HCT116 (cell line): ENCODE measurements around the gene DFFA. TPM values are rescaled to one million over a fixed set of nuclear protein-coding genes. Genes with fewer than 3 reads are reported as not detected.
A peak's percentile ranks its signal among the peaks of the same experiment; 100 is the strongest.

Source experiments
- ATAC-seq: fragments of 200-7000 bp; cut with Tn5 transposase; 2 replicates; pipeline ENCODE4 v1.9.1; 2020; ENCODE audit warnings: mild to moderate bottlenecking, moderate library complexity
- BruUV-seq: library from RNA; stranded (reverse); fragments of 400-500 nt; replicated peaks from 2 replicates; lab custom pipeline; 2021; lab: Mats Ljungman, UMichigan
- CTCF ChIA-PET: fragments of 300-600 bp; sonication (Branson Sonifier 250); formaldehyde crosslinking; loops from one replicate; lab custom pipeline; 2021; ENCODE audit warnings: antibody characterized with exemption; lab: Charles Lee
- POLR2A ChIA-PET: fragments of 300-600, 350-600 bp; sonication (Branson Sonifier 250); formaldehyde crosslinking; loops from one replicate; lab custom pipeline; 2021; ENCODE audit warnings: antibody characterized with exemption; lab: Charles Lee
- RAD21 ChIA-PET, 2 experiments: fragments of 300-600 bp; sonication (Branson Sonifier 250); formaldehyde crosslinking; loops; one replicate each; lab custom pipeline; 2023; ENCODE audit warnings: low total read pairs in 2 of 2; ENCODE audit not compliant: uncharacterized antibody in 2 of 2, unreplicated experiment in 2 of 2, low non-redundant PET in 1 of 2; lab: Charles Lee
- DNase-seq: peaks from one replicate; pipeline ENCODE4 v3.0.0-alpha.2; 2010; ENCODE audit warnings: low read depth, low spot score
- H2AFZ ChIP-seq: fragments of 200-600 bp; shearing (Covaris generic), sonication (generic); 2 replicates; pipeline ENCODE4 v1.6.1; 2017; ENCODE audit warnings: low read depth, mixed run types, mixed read lengths, antibody characterized with exemption, low read length; ENCODE audit not compliant: poor library complexity, severe bottlenecking
- H3K27ac ChIP-seq: 2 replicates; pipeline ENCODE4 v1.5.1; 2012; ENCODE audit warnings: low read depth, low read length
- H3K27me3 ChIP-seq: fragments of 200-600 bp; sonication (generic); 2 replicates; pipeline ENCODE4 v1.6.1; 2016; ENCODE audit warnings: mixed run types, low read length, mixed read lengths; ENCODE audit not compliant: insufficient read depth
- H3K36me3 ChIP-seq, 2 experiments: fragments of 200-500 bp in 1 of 2; fragments of 200-600 bp in 1 of 2; sonication (Bioruptor generic) in 1 of 2; sonication (generic) in 1 of 2; 2 replicates each; pipeline versions ENCODE4 v1.5.1 to v1.6.1; 2014 to 2016; ENCODE audit warnings: low read length in 2 of 2, inconsistent platforms in 1 of 2, mixed read lengths in 1 of 2, mixed run types in 1 of 2; ENCODE audit not compliant: insufficient read depth in 2 of 2, control insufficient read depth in 1 of 2
- H3K4me1 ChIP-seq, 2 experiments: fragments of 200-600 bp in 1 of 2; sonication (generic) in 1 of 2; 2 replicates each; pipeline versions ENCODE4 v1.5.1 to v1.6.1; 2012 to 2017; ENCODE audit warnings: low read length in 2 of 2, inconsistent platforms in 1 of 2, mild to moderate bottlenecking in 1 of 2, mixed read lengths in 1 of 2, mixed run types in 1 of 2, moderate library complexity in 1 of 2; ENCODE audit not compliant: insufficient read depth in 2 of 2, control insufficient read depth in 1 of 2
- H3K4me2 ChIP-seq: fragments of 200-600 bp; sonication (generic); 2 replicates; pipeline ENCODE4 v1.6.1; 2017; ENCODE audit warnings: mixed run types, low read length, mixed read lengths
- H3K4me3 ChIP-seq, 2 experiments: fragments of 200-600 bp in 1 of 2; sonication (generic) in 1 of 2; replicated peaks in 1 of 2; 2 replicates each; pipeline ENCODE4 v1.5.1; 2011 to 2016; ENCODE audit warnings: low read length in 2 of 2, control low read depth in 1 of 2, low read depth in 1 of 2, mild to moderate bottlenecking in 1 of 2, mixed read lengths in 1 of 2, mixed run types in 1 of 2
- H3K79me2 ChIP-seq: fragments of 200-600 bp; sonication (generic); 2 replicates; pipeline ENCODE4 v1.6.1; 2017; ENCODE audit warnings: mild to moderate bottlenecking, mixed run types, low read length, moderate library complexity, mixed read lengths; ENCODE audit not compliant: insufficient read depth
- H3K9ac ChIP-seq: fragments of 200-600 bp; sonication (generic); 2 replicates; pipeline ENCODE4 v1.6.1; 2016; ENCODE audit warnings: low read length, mixed read lengths
- H3K9me2 ChIP-seq: fragments of 200-600 bp; sonication (generic), shearing (Covaris generic); 2 replicates; pipeline ENCODE4 v1.6.1; 2017; ENCODE audit warnings: mixed run types, mild to moderate bottlenecking, moderate library complexity; ENCODE audit not compliant: insufficient read depth
- H3K9me3 ChIP-seq, 2 experiments: fragments of 200-500 bp in 1 of 2; fragments of 200-600 bp in 1 of 2; sonication (Bioruptor generic) in 1 of 2; sonication (generic) in 1 of 2; 2 replicates each; pipeline ENCODE4 v1.6.1; 2014 to 2017; ENCODE audit warnings: low read length in 2 of 2, mixed read lengths in 2 of 2, inconsistent platforms in 1 of 2, low read depth in 1 of 2, mild to moderate bottlenecking in 1 of 2, mixed run types in 1 of 2, moderate library complexity in 1 of 2; ENCODE audit not compliant: control insufficient read depth in 1 of 2, insufficient read depth in 1 of 2
- H4K20me1 ChIP-seq: fragments of 200-600 bp; sonication (generic), shearing (Covaris generic); 2 replicates; pipeline ENCODE4 v1.6.1; 2017; ENCODE audit warnings: mixed run types, mild to moderate bottlenecking, moderate library complexity; ENCODE audit not compliant: insufficient read depth
- ATF3 ChIP-seq: IDR thresholded peaks from 2 replicates; pipeline ENCODE4 v1.6.1; 2012
- CBX3 ChIP-seq: IDR thresholded peaks from 2 replicates; pipeline ENCODE4 v1.6.1; 2012; ENCODE audit warnings: low read depth
- CEBPB ChIP-seq: IDR thresholded peaks from 2 replicates; pipeline ENCODE4 v1.6.1; 2012; ENCODE audit warnings: low read depth
- ELF1 ChIP-seq: IDR thresholded peaks from 2 replicates; pipeline ENCODE4 v1.6.1; 2012; ENCODE audit warnings: low read depth, borderline replicate concordance
- EZH2 ChIP-seq: fragments of 200-600 bp; sonication (generic); IDR thresholded peaks from 2 replicates; pipeline ENCODE4 v1.6.1; 2017; ENCODE audit warnings: antibody characterized with exemption, mixed run types
- EZH2phosphoT487 ChIP-seq: fragments of 200-600 bp; IDR thresholded peaks from 2 replicates; pipeline ENCODE4 v1.6.1; 2018; ENCODE audit warnings: antibody characterized with exemption, borderline replicate concordance
- FOSL1 ChIP-seq: IDR thresholded peaks from 2 replicates; pipeline ENCODE4 v1.6.1; 2012; ENCODE audit warnings: low read depth
- JUND ChIP-seq: IDR thresholded peaks from 2 replicates; pipeline ENCODE4 v1.6.1; 2012
- POLR2A ChIP-seq: IDR thresholded peaks from 2 replicates; pipeline ENCODE4 v1.7.0; 2011; ENCODE audit warnings: borderline replicate concordance; ENCODE audit not compliant: insufficient read depth, insufficient read length; ENCODE audit errors: extremely low read depth
- RAD21 ChIP-seq: IDR thresholded peaks from 2 replicates; pipeline ENCODE4 v1.6.1; 2012; ENCODE audit warnings: low read depth, mild to moderate bottlenecking
- SIN3A ChIP-seq: IDR thresholded peaks from 2 replicates; pipeline ENCODE4 v1.6.1; 2012; ENCODE audit warnings: low read depth
- TCF7L2 ChIP-seq: IDR thresholded peaks from 2 replicates; pipeline ENCODE4 v1.7.0; 2011; ENCODE audit warnings: borderline replicate concordance, inconsistent platforms; ENCODE audit not compliant: insufficient read depth, insufficient read length; ENCODE audit errors: extremely low read depth
- YY1 ChIP-seq: IDR thresholded peaks from 2 replicates; pipeline ENCODE4 v1.6.1; 2011; ENCODE audit warnings: low read length, low read depth, moderate library complexity, mild to moderate bottlenecking; ENCODE audit not compliant: insufficient replicate concordance; ENCODE audit errors: extremely low read depth
- ZBTB33 ChIP-seq: IDR thresholded peaks from 2 replicates; pipeline ENCODE4 v1.6.1; 2011; ENCODE audit warnings: mild to moderate bottlenecking, low read length, moderate library complexity; ENCODE audit not compliant: insufficient replicate concordance; ENCODE audit errors: extremely low read depth
- ZFX ChIP-seq: fragments of 450-650 bp; IDR thresholded peaks from 2 replicates; pipeline ENCODE4 v1.6.1; 2017
- ZNF274 ChIP-seq: fragments of 200-500 bp; sonication (Bioruptor generic); IDR thresholded peaks from 2 replicates; pipeline ENCODE4 v1.6.1; 2014; ENCODE audit warnings: mild to moderate bottlenecking, low read depth, low read length, inconsistent platforms
- intact Hi-C: fragments of 100-400 bp; cut with micrococcal nuclease; formaldehyde crosslinking; loops from 2 replicates; pipeline ENCODE4 v1.10.0; 2022
- total RNA-seq: library from RNA; stranded (reverse); gene quantifications from one replicate; pipeline ENCODE4 v1.2.1, GENCODE V29; 2021; ENCODE audit not compliant: unreplicated experiment
- TF ChIP-seq, protein P1 (sequence below): IDR thresholded peaks from 2 replicates; pipeline ENCODE4 v1.6.1; 2012
- TF ChIP-seq, protein P2 (sequence below): IDR thresholded peaks from 2 replicates; pipeline ENCODE4 v1.6.1; 2012; ENCODE audit warnings: low read depth

Gene DFFA
- total RNA-seq, 1 experiment from 2014 or later, result 67.7 TPM

GRCh38 chr1:10495952-10496351 lies 23.6 kb upstream of the DFFA start:
- intact Hi-C loops, result loop anchor here (1.0 kb wide), 1 partner anchor 119 kb away; no protein-coding TSS in a partner anchor
- DNase-seq (no peak), ATAC-seq (no peak)
- H2AFZ ChIP-seq, result no peak overlapping the region
- no peak overlapping the region for H3K9ac ChIP-seq
- H3K79me2 ChIP-seq, result peaks cover 93% of the 10 kb centered on the region
- no peak overlapping the region for H3K27ac ChIP-seq
- no peaks in the 10 kb centered on the region for H3K9me3 ChIP-seq
- TF ChIP-seq, protein P1, sequence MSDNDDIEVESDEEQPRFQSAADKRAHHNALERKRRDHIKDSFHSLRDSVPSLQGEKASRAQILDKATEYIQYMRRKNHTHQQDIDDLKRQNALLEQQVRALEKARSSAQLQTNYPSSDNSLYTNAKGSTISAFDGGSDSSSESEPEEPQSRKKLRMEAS, result no peak
- no peak for TF ChIP-seq JUND
- no peak for TF ChIP-seq FOSL1
- TF ChIP-seq CEBPB, result no peak
- TF ChIP-seq EZH2, result no peak
- no peak for TF ChIP-seq ZFX
- TF ChIP-seq SIN3A, result no peak
- TF ChIP-seq ATF3, result no peak
- no peak for TF ChIP-seq ELF1
- no peak for TF ChIP-seq CBX3
- TF ChIP-seq EZH2phosphoT487, result no peak
- TF ChIP-seq, protein P2, sequence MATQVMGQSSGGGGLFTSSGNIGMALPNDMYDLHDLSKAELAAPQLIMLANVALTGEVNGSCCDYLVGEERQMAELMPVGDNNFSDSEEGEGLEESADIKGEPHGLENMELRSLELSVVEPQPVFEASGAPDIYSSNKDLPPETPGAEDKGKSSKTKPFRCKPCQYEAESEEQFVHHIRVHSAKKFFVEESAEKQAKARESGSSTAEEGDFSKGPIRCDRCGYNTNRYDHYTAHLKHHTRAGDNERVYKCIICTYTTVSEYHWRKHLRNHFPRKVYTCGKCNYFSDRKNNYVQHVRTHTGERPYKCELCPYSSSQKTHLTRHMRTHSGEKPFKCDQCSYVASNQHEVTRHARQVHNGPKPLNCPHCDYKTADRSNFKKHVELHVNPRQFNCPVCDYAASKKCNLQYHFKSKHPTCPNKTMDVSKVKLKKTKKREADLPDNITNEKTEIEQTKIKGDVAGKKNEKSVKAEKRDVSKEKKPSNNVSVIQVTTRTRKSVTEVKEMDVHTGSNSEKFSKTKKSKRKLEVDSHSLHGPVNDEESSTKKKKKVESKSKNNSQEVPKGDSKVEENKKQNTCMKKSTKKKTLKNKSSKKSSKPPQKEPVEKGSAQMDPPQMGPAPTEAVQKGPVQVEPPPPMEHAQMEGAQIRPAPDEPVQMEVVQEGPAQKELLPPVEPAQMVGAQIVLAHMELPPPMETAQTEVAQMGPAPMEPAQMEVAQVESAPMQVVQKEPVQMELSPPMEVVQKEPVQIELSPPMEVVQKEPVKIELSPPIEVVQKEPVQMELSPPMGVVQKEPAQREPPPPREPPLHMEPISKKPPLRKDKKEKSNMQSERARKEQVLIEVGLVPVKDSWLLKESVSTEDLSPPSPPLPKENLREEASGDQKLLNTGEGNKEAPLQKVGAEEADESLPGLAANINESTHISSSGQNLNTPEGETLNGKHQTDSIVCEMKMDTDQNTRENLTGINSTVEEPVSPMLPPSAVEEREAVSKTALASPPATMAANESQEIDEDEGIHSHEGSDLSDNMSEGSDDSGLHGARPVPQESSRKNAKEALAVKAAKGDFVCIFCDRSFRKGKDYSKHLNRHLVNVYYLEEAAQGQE, result no peak
- no peak for TF ChIP-seq YY1
- TF ChIP-seq ZNF274, result no peak
- no peak for TF ChIP-seq TCF7L2
- no peak for TF ChIP-seq POLR2A
- TF ChIP-seq RAD21, result no peak
- no peak for TF ChIP-seq ZBTB33
- H3K4me1 ChIP-seq, result peaks cover 0 to 8% of the 10 kb centered on the region in 2 experiments; a peak in 3 of 4 replicates
- H3K27me3 ChIP-seq, result no peaks in the 10 kb centered on the region
- no peak overlapping the region for H3K4me2 ChIP-seq
- ChIA-PET CTCF (interaction anchor here (1.5 kb wide), 1 partner anchor 371 kb away, joined by 3 read pairs; no protein-coding TSS in a partner anchor), POLR2A (no interaction called here), RAD21 (no interaction called here)
- no peaks in the 10 kb centered on the region for H3K9me2 ChIP-seq
- H3K36me3 ChIP-seq, result peaks cover 0 to 7% of the 10 kb centered on the region in 2 experiments; a peak in 1 of 4 replicates
- TSS peak; percentile 17 for BruUV-seq
- H4K20me1 ChIP-seq, result peaks cover 5% of the 10 kb centered on the region; the same call in 1 of the 2 replicates
- H3K4me3 ChIP-seq, result no peak overlapping the region
